ENCODE data around the gene CDH26.

- TF ChIP-seq POLR2A (IDR thresholded peaks at IDR 0.05) = no peak
- no peak for TF ChIP-seq CTCF (IDR thresholded peaks at IDR 0.05)
Measured at GRCh38 chr20:60060006-60060557, 101.9 kb downstream of the CDH26 start.

Measured in sigmoid colon (tissue), 3 donors.